HepG2 (cell line): ENCODE data around the gene CUL4A.

Experiments
- TARDBP ChIP-seq: sonication (generic); formaldehyde crosslinking; IDR thresholded peaks from 2 replicates; pipeline ENCODE4 v1.8.0; 2022; ENCODE audit warnings: mild to moderate bottlenecking, missing genetic modification reagents
- ZBTB20 ChIP-seq: sonication (generic); formaldehyde crosslinking; IDR thresholded peaks from 2 replicates; pipeline ENCODE4 v1.8.1; 2023; ENCODE audit warnings: missing genetic modification reagents, low read depth, mild to moderate bottlenecking, borderline replicate concordance
- TF ChIP-seq, protein P1 (sequence below): sonication (generic); formaldehyde crosslinking; IDR thresholded peaks from 2 replicates; pipeline ENCODE4 v1.5.0; 2020; ENCODE audit warnings: mild to moderate bottlenecking, missing genetic modification reagents, moderate library complexity

- TF ChIP-seq TARDBP (CRISPR knock-in tag) (no peak), ZBTB20 (CRISPR knock-in tag) (no peak)
- TF ChIP-seq, protein P1, sequence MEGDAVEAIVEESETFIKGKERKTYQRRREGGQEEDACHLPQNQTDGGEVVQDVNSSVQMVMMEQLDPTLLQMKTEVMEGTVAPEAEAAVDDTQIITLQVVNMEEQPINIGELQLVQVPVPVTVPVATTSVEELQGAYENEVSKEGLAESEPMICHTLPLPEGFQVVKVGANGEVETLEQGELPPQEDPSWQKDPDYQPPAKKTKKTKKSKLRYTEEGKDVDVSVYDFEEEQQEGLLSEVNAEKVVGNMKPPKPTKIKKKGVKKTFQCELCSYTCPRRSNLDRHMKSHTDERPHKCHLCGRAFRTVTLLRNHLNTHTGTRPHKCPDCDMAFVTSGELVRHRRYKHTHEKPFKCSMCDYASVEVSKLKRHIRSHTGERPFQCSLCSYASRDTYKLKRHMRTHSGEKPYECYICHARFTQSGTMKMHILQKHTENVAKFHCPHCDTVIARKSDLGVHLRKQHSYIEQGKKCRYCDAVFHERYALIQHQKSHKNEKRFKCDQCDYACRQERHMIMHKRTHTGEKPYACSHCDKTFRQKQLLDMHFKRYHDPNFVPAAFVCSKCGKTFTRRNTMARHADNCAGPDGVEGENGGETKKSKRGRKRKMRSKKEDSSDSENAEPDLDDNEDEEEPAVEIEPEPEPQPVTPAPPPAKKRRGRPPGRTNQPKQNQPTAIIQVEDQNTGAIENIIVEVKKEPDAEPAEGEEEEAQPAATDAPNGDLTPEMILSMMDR (CRISPR knock-in tag) = no peak
These were observed 37.9 kb upstream of the CUL4A start for GRCh38 chr13:113171250-113172125.
